H1 (cell line): ENCODE data around the gene PDE4D. TPM values are rescaled to one million over a fixed set of nuclear protein-coding genes. Genes with fewer than 3 reads are reported as not detected.

Source experiments
- CTCF ChIA-PET: fragments of 300-600 bp; sonication (Branson Sonifier 250); formaldehyde crosslinking; loops from one replicate; lab custom pipeline; 2021; ENCODE audit not compliant: partially characterized antibody; lab: Charles Lee
- POLR2A ChIA-PET: fragments of 300-600 bp; sonication (Branson Sonifier 250); formaldehyde crosslinking; loops from one replicate; lab custom pipeline; 2021; ENCODE audit warnings: inconsistent platforms; ENCODE audit not compliant: partially characterized antibody; lab: Charles Lee
- DNase-seq, 2 experiments: peaks; one replicate each; pipeline versions ENCODE4 v3.0.0 to v3.0.0-alpha.2; 2010 to 2022; ENCODE audit warnings: low spot score in 2 of 2, low read depth in 1 of 2, mixed read lengths in 1 of 2
- FAIRE-seq: peaks from 2 replicates; lab custom pipeline; 2011; peaks lifted over from hg19 to GRCh38; lab: Jason Lieb, UNC
- H2AFZ ChIP-seq: 2 replicates; pipeline ENCODE4 v1.8.1; 2012; ENCODE audit warnings: low read length, inconsistent platforms
- H2AK5ac ChIP-seq: 2 replicates; pipeline ENCODE4 v1.6.1; 2013; ENCODE audit warnings: low read depth, low read length
- H2BK120ac ChIP-seq: replicated peaks from 2 replicates; pipeline ENCODE3; 2013; ENCODE audit warnings: low read depth, low read length, inconsistent platforms
- H2BK12ac ChIP-seq: 2 replicates; pipeline ENCODE4 v1.6.1; 2013; ENCODE audit warnings: low read depth, low read length
- H2BK15ac ChIP-seq: 2 replicates; pipeline ENCODE4 v1.6.1; 2013; ENCODE audit warnings: low read length
- H2BK20ac ChIP-seq: 2 replicates; pipeline ENCODE4 v1.6.1; 2013; ENCODE audit warnings: low read length
- H2BK5ac ChIP-seq: 2 replicates; pipeline ENCODE4 v1.6.1; 2013; ENCODE audit warnings: low read depth, low read length
- H3K14ac ChIP-seq: 2 replicates; pipeline ENCODE4 v1.6.1; 2013; ENCODE audit warnings: inconsistent platforms; ENCODE audit not compliant: insufficient read length
- H3K18ac ChIP-seq: 2 replicates; pipeline ENCODE4 v1.6.1; 2013; ENCODE audit warnings: low read length; ENCODE audit errors: extremely low read depth
- H3K23ac ChIP-seq: 2 replicates; pipeline ENCODE4 v1.6.1; 2013; ENCODE audit warnings: inconsistent platforms; ENCODE audit not compliant: insufficient read length
- H3K23me2 ChIP-seq: 2 replicates; pipeline ENCODE4 v1.6.1; 2013; ENCODE audit warnings: low read depth, low read length
- H3K27ac ChIP-seq: 2 replicates; pipeline ENCODE4 v1.6.1; 2011; ENCODE audit warnings: low read depth, low read length, inconsistent platforms
- H3K27me3 ChIP-seq, 4 experiments: replicated peaks in 1 of 4; 1 replicate in 1 of 4; 2 replicates in 3 of 4; pipeline versions ENCODE4 v1.6.1 to v1.8.1; 2011 to 2013; ENCODE audit warnings: low read length in 3 of 4, mild to moderate bottlenecking in 3 of 4, inconsistent platforms in 2 of 4, mixed read lengths in 2 of 4, moderate library complexity in 1 of 4; ENCODE audit not compliant: control insufficient read depth in 3 of 4, insufficient read depth in 3 of 4; ENCODE audit errors: extremely low read depth in 1 of 4
- H3K36me3 ChIP-seq, 4 experiments: 2 replicates each; pipeline versions ENCODE4 v1.6.1 to v1.8.1; 2011 to 2013; ENCODE audit warnings: mild to moderate bottlenecking in 4 of 4, low read length in 3 of 4, moderate library complexity in 2 of 4, control low read depth in 1 of 4, inconsistent platforms in 1 of 4; ENCODE audit not compliant: insufficient read depth in 4 of 4, control insufficient read depth in 2 of 4
- H3K4ac ChIP-seq: replicated peaks from 2 replicates; pipeline ENCODE3; 2013; ENCODE audit warnings: low read length, low read depth, mixed read lengths, inconsistent platforms; ENCODE audit not compliant: insufficient read length
- H3K4me1 ChIP-seq, 4 experiments: replicated peaks in 1 of 4; 1 replicate in 1 of 4; 2 replicates in 3 of 4; pipeline versions ENCODE4 v1.6.1 to v1.8.1; 2011 to 2013; ENCODE audit warnings: low read length in 3 of 4, inconsistent platforms in 2 of 4, mixed read lengths in 1 of 4; ENCODE audit not compliant: insufficient read depth in 4 of 4, control insufficient read depth in 3 of 4
- H3K4me2 ChIP-seq, 2 experiments: 2 replicates each; pipeline versions ENCODE4 v1.6.1 to v1.8.1; 2011 to 2013; ENCODE audit warnings: low read depth in 2 of 2, low read length in 2 of 2, control low read depth in 1 of 2, inconsistent platforms in 1 of 2, mild to moderate bottlenecking in 1 of 2; ENCODE audit not compliant: insufficient read depth in 1 of 2
- H3K4me3 ChIP-seq, 4 experiments: fragments of 200-600, 300-600 bp in 1 of 4; sonication (generic), shearing (Covaris generic), sonication (Bioruptor Twin) in 1 of 4; 2 replicates each; pipeline versions ENCODE4 v1.5.1 to v1.8.1; 2011 to 2016; ENCODE audit warnings: low read length in 4 of 4, low read depth in 3 of 4, control low read depth in 2 of 4, inconsistent platforms in 2 of 4, mild to moderate bottlenecking in 2 of 4, mixed read lengths in 1 of 4, moderate library complexity in 1 of 4; ENCODE audit not compliant: insufficient read depth in 2 of 4; ENCODE audit errors: extremely low read depth in 1 of 4
- H3K56ac ChIP-seq: replicated peaks from 2 replicates; pipeline ENCODE3; 2013; ENCODE audit warnings: low read depth, mild to moderate bottlenecking, mixed read lengths, low read length, inconsistent platforms; ENCODE audit not compliant: insufficient read length
- H3K79me1 ChIP-seq: 2 replicates; pipeline ENCODE4 v1.6.1; 2013; ENCODE audit warnings: low read depth, low read length, control low read depth
- H3K79me2 ChIP-seq, 2 experiments: 2 replicates each; pipeline versions ENCODE4 v1.6.1 to v1.8.1; 2012 to 2013; ENCODE audit warnings: low read length in 2 of 2, mild to moderate bottlenecking in 2 of 2, inconsistent platforms in 1 of 2; ENCODE audit not compliant: insufficient read depth in 2 of 2, control insufficient read depth in 1 of 2
- H3K9ac ChIP-seq, 4 experiments: replicated peaks in 1 of 4; 1 replicate in 1 of 4; 2 replicates in 3 of 4; pipeline versions ENCODE4 v1.6.1 to v1.8.1; 2011 to 2013; ENCODE audit warnings: low read depth in 3 of 4, low read length in 3 of 4, control low read depth in 2 of 4, mild to moderate bottlenecking in 2 of 4, moderate library complexity in 2 of 4, inconsistent platforms in 1 of 4; ENCODE audit errors: extremely low read depth in 1 of 4
- H3K9me3 ChIP-seq, 2 experiments: 2 replicates each; pipeline versions ENCODE4 v1.6.1 to v1.8.1; 2012 to 2013; ENCODE audit warnings: mild to moderate bottlenecking in 2 of 2, moderate library complexity in 2 of 2, control low read depth in 1 of 2, inconsistent platforms in 1 of 2, low read depth in 1 of 2, low read length in 1 of 2, mixed read lengths in 1 of 2; ENCODE audit not compliant: insufficient read depth in 2 of 2
- H4K20me1 ChIP-seq, 2 experiments: replicated peaks in 1 of 2; 2 replicates each; pipeline versions ENCODE3 to v1.8.1; 2011 to 2013; ENCODE audit warnings: inconsistent platforms in 2 of 2, low read length in 2 of 2, mild to moderate bottlenecking in 1 of 2; ENCODE audit not compliant: insufficient read depth in 2 of 2, control insufficient read depth in 1 of 2
- H4K5ac ChIP-seq: 2 replicates; pipeline ENCODE4 v1.6.1; 2013; ENCODE audit warnings: low read length, low read depth, mixed read lengths, inconsistent platforms; ENCODE audit not compliant: insufficient read length
- H4K8ac ChIP-seq: 2 replicates; pipeline ENCODE4 v1.8.0; 2013; ENCODE audit warnings: mild to moderate bottlenecking, moderate library complexity, low read length, inconsistent platforms; ENCODE audit not compliant: insufficient read depth; ENCODE audit errors: extremely low read depth
- H4K91ac ChIP-seq: replicated peaks from 2 replicates; pipeline ENCODE3; 2013; ENCODE audit warnings: low read length, mixed read lengths, inconsistent platforms; ENCODE audit not compliant: insufficient read length
- BACH1 ChIP-seq: IDR thresholded peaks from 2 replicates; pipeline ENCODE4 v1.6.1; 2012; ENCODE audit warnings: low read length, improper control_type of control experiment
- BCL11A ChIP-seq, 2 experiments: IDR thresholded peaks; one replicate each; pipeline ENCODE4 v1.6.1; 2011; ENCODE audit warnings: low read depth in 2 of 2, low read length in 2 of 2, mild to moderate bottlenecking in 2 of 2
- CEBPB ChIP-seq: IDR thresholded peaks from 2 replicates; pipeline ENCODE4 v1.6.1; 2012; ENCODE audit warnings: low read depth, low read length
- CREB1 ChIP-seq: IDR thresholded peaks from 2 replicates; pipeline ENCODE4 v1.6.1; 2012; ENCODE audit warnings: inconsistent platforms
- EZH2 ChIP-seq: fragments of 200-600 bp; sonication (generic); IDR thresholded peaks from 2 replicates; pipeline ENCODE4 v1.7.1; 2012; ENCODE audit warnings: low read depth, mild to moderate bottlenecking, moderate library complexity, low read length, inconsistent platforms; ENCODE audit not compliant: severe bottlenecking
- KDM1A ChIP-seq: fragments of 200-600, 300-600 bp; sonication (generic); IDR thresholded peaks from 2 replicates; pipeline ENCODE4 v1.7.1; 2016; ENCODE audit warnings: mild to moderate bottlenecking, low read length, borderline replicate concordance
- POU5F1 ChIP-seq: IDR thresholded peaks from 2 replicates; pipeline ENCODE4 v1.6.1; 2011; ENCODE audit warnings: low read depth, mild to moderate bottlenecking, low read length, moderate library complexity
- RAD21 ChIP-seq, 2 experiments: IDR thresholded peaks in 1 of 2; conservative IDR thresholded peaks in 1 of 2; 2 replicates each; pipeline ENCODE4 v1.6.1; 2011; ENCODE audit warnings: low read depth in 2 of 2, low read length in 2 of 2, improper control_type of control experiment in 1 of 2, inconsistent platforms in 1 of 2, mild to moderate bottlenecking in 1 of 2, moderate library complexity in 1 of 2
- RBBP5 ChIP-seq: IDR thresholded peaks from 2 replicates; pipeline ENCODE4 v1.7.1; 2012; ENCODE audit warnings: low read depth, mild to moderate bottlenecking, inconsistent platforms, low read length, moderate library complexity, borderline replicate concordance
- TAF7 ChIP-seq: optimal IDR thresholded peaks from 2 replicates; pipeline ENCODE3; 2011; ENCODE audit warnings: low read depth, mild to moderate bottlenecking, inconsistent platforms, low read length, moderate library complexity, borderline replicate concordance
- WGBS, 2 experiments: shearing (Covaris generic) in 1 of 2; methylation state at CpG; one replicate each; pipeline versions ENCODE4 v1.1.6 to v1.1.7; 2013 to 2015; ENCODE audit warnings: low lambda C conversion rate in 2 of 2, mixed read lengths in 2 of 2, inconsistent platforms in 1 of 2, low coverage in 1 of 2, missing lambda C conversion rate in 1 of 2; ENCODE audit not compliant: insufficient replicate concordance in 2 of 2, insufficient coverage in 1 of 2, insufficient read length in 1 of 2; ENCODE audit errors: extremely low coverage in 1 of 2, missing lambda C conversion rate in 1 of 2; 5-methylcytosine and 5-hydroxymethylcytosine counted together
- polyA plus RNA-seq, 7 experiments: library from polyadenylated mRNA; depleted of rRNA in 3 of 7; stranded (reverse) in 5 of 7; unstranded in 2 of 7; fragments of >200 nt in 5 of 7; fragments of 200-250 nt in 2 of 7; gene quantifications; 1 replicate in 5 of 7; 2 replicates in 1 of 7; 4 replicates in 1 of 7; pipeline versions ENCODE4 v1.2.1 to v1.2.3, GENCODE V29; 2011 to 2013; ENCODE audit warnings: missing spikeins in 2 of 7, mixed read lengths in 2 of 7
- total RNA-seq: library from RNA; stranded (reverse); fragmentation: NEBNext Ultra II Directional; extraction: Animal tissue kit (Norgen Biotek cat#: 25700); gene quantifications from 2 replicates; pipeline ENCODE4 v1.2.1, GENCODE V29; 2021
- TF ChIP-seq, protein P1 (sequence below): IDR thresholded peaks from 2 replicates; pipeline ENCODE4 v1.6.1; 2011; ENCODE audit warnings: low read depth, mild to moderate bottlenecking, low read length; ENCODE audit not compliant: insufficient read depth

The PDE4D gene
- total and polyA plus RNA-seq, 2 of the 8 experiments (the other 6 are each of a cell fraction or from before 2014, with no cell fraction given): 2.3 to 3.7 TPM

GRCh38 chr5:59458321-59458720 is 435.2 kb downstream of the PDE4D start:
- 84% methylated on average over 4 of the region's 4 CpGs; no CpG with 5 or more reads in 1 of the 2 experiments for WGBS, 2 experiments
- Histone ChIP-seq H3K4me2 (no peak overlapping the region), H4K5ac (no peak overlapping the region), H3K9me3 (no peaks in the 10 kb centered on the region), H2BK5ac (no peak overlapping the region), H2BK15ac (no peak overlapping the region), H3K4ac (no peak overlapping the region), H3K56ac (no peak overlapping the region), H2AK5ac (no peak overlapping the region), H4K8ac (no peak overlapping the region), H4K91ac (no peak overlapping the region), H3K23me2 (no peaks in the 10 kb centered on the region), H3K79me2 (no peaks in the 10 kb centered on the region), H3K18ac (no peak overlapping the region), H4K20me1 (no peaks in the 10 kb centered on the region), H3K79me1 (no peaks in the 10 kb centered on the region), H3K4me3 (no peak overlapping the region), H3K27me3 (no peaks in the 10 kb centered on the region), H3K9ac (no peak overlapping the region), H2BK20ac (no peak overlapping the region), H3K4me1 (no peaks in the 10 kb centered on the region), H2BK120ac (no peak overlapping the region), H3K36me3 (no peaks in the 10 kb centered on the region), H2AFZ (no peak overlapping the region), H3K23ac (no peak overlapping the region), H2BK12ac (no peak overlapping the region), H3K27ac (no peak overlapping the region), H3K14ac (no peak overlapping the region)
- no peak for DNase-seq
- ChIA-PET CTCF (interaction anchor here (0.9 to 1.2 kb wide), 3 partner anchors 9 to 215 kb away, joined by 3 to 4 read pairs (median 4); no protein-coding TSS in a partner anchor), POLR2A (no interaction called here)
- FAIRE-seq: no peak
- TF ChIP-seq KDM1A: no peak
- no peak for TF ChIP-seq EZH2
- TF ChIP-seq, protein P1, sequence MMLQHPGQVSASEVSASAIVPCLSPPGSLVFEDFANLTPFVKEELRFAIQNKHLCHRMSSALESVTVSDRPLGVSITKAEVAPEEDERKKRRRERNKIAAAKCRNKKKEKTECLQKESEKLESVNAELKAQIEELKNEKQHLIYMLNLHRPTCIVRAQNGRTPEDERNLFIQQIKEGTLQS: no peak
- TF ChIP-seq CREB1: no peak
- TF ChIP-seq RAD21 (IDR thresholded peaks at IDR 0.05 in 1 of 2, conservative IDR thresholded peaks at IDR 0.05 in 1 of 2; ENCODE audit: low read depth in 2 of 2, low read length in 2 of 2): no peak
- no peak for TF ChIP-seq TAF7
- no peak for TF ChIP-seq CEBPB
- TF ChIP-seq POU5F1: no peak
- no peak for TF ChIP-seq BCL11A (IDR thresholded peaks at IDR 0.05; ENCODE audit: low read depth in 2 of 2, low read length in 2 of 2)
- TF ChIP-seq RBBP5: no peak
- no peak for TF ChIP-seq BACH1
